ENCODE measurements around the gene ABCG1.

DNA sequence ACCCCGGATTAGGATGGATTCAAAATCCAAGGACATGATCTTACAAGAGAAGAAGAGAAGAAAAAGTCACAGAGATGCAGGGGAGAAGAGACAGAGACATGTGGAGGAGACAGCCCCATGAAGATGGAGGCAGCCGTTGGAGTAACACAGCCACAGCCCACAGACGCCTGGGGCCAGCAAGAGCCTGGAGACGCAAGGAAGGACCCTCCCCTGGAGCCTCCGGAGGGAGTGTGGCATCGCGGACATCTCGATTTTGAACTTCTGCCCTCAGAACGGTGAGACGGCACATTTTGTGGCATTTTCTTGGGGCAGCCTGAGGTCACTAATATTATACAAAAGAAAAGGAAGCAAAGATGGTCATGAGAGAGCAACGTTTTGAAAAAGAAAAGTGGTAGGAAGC lies 28.8 kb downstream of the ABCG1 start:
- TF ChIP-seq EZH2 (IDR thresholded peaks at IDR 0.05; ENCODE audit: borderline replicate concordance, low read length) = no peak
- TF ChIP-seq, protein P1, sequence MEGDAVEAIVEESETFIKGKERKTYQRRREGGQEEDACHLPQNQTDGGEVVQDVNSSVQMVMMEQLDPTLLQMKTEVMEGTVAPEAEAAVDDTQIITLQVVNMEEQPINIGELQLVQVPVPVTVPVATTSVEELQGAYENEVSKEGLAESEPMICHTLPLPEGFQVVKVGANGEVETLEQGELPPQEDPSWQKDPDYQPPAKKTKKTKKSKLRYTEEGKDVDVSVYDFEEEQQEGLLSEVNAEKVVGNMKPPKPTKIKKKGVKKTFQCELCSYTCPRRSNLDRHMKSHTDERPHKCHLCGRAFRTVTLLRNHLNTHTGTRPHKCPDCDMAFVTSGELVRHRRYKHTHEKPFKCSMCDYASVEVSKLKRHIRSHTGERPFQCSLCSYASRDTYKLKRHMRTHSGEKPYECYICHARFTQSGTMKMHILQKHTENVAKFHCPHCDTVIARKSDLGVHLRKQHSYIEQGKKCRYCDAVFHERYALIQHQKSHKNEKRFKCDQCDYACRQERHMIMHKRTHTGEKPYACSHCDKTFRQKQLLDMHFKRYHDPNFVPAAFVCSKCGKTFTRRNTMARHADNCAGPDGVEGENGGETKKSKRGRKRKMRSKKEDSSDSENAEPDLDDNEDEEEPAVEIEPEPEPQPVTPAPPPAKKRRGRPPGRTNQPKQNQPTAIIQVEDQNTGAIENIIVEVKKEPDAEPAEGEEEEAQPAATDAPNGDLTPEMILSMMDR (IDR thresholded peaks at IDR 0.05; ENCODE audit: low read length) = no peak

Data from OCI-LY1 (cell line).